Measurements from ENCODE around the gene LAMA3.

The LAMA3 gene

GRCh38 chr18:23890589-23890988, 201.3 kb downstream of the LAMA3 start:
- Histone ChIP-seq H3K9ac (ENCODE audit: insufficient read length, low read depth) (no peak overlapping the region), H3K36me3 (ENCODE audit: insufficient read depth, insufficient read length, low read length) (no peaks in the 10 kb centered on the region), H3K4me3 (ENCODE audit: insufficient read length, low read depth) (no peak overlapping the region), H3K27me3 (ENCODE audit: insufficient read depth, insufficient read length) (no peaks in the 10 kb centered on the region), H3K4me1 (ENCODE audit: insufficient read depth, insufficient read length) (no peaks in the 10 kb centered on the region), H3K9me3 (ENCODE audit: insufficient read depth, low read length) (no peaks in the 10 kb centered on the region)
- TF ChIP-seq ZNF274 (IDR thresholded peaks at IDR 0.05; ENCODE audit: low read depth, low read length), result no peak
- no peak for TF ChIP-seq SUZ12 (IDR thresholded peaks at IDR 0.05; ENCODE audit: extremely low read depth, insufficient read depth, insufficient read length)
- no peak for TF ChIP-seq YY1 (IDR thresholded peaks at IDR 0.05; ENCODE audit: insufficient read depth, insufficient read length)
- no peak for DNase-seq (ENCODE audit: low read depth, low spot score)

- DNase-seq (ENCODE audit: low read depth, low spot score), result no peak
- Histone ChIP-seq H3K4me1 (ENCODE audit: insufficient read depth, insufficient read length) (no peaks in the 10 kb centered on the region), H3K9me3 (ENCODE audit: insufficient read depth, low read length) (no peaks in the 10 kb centered on the region), H3K36me3 (ENCODE audit: insufficient read depth, insufficient read length, low read length) (no peaks in the 10 kb centered on the region), H3K9ac (ENCODE audit: insufficient read length, low read depth) (no peak overlapping the region), H3K27me3 (ENCODE audit: insufficient read depth, insufficient read length) (no peaks in the 10 kb centered on the region), H3K4me3 (ENCODE audit: insufficient read length, low read depth) (no peak overlapping the region)
- TF ChIP-seq YY1 (IDR thresholded peaks at IDR 0.05; ENCODE audit: insufficient read depth, insufficient read length) (no peak), SUZ12 (IDR thresholded peaks at IDR 0.05; ENCODE audit: extremely low read depth, insufficient read depth, insufficient read length) (no peak), ZNF274 (IDR thresholded peaks at IDR 0.05; ENCODE audit: low read depth, low read length) (no peak)
Observed at GRCh38 chr18:23893653-23894052, 204.4 kb downstream of the LAMA3 start.

DNA sequence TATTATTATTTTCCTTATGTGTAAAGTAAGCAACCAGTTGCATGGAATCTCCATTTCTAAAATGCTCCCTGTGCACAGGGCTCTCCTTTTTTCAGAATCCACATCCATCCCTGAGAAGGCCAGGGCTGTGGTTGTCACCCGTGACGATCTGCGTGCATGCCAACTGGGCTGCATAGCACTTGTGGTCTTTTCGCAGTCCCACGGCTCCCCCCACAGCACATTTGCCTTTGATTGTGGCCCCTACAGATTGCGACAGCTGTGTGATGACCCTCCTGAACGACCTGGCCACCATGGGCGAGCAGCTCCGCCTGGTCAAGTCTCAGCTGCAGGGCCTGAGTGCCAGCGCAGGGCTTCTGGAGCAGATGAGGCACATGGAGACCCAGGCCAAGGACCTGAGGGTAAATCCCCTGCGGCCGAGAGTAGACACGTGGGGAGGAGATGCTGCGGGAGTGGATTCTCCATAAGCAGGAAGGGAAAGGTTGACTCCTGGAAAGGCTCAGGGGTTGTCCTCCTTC, 205.5 kb downstream of the LAMA3 start:
- H3K4me3 ChIP-seq (ENCODE audit: insufficient read length, low read depth), result no peak overlapping the region
- no peaks in the 10 kb centered on the region for H3K27me3 ChIP-seq (ENCODE audit: insufficient read depth, insufficient read length)
- H3K36me3 ChIP-seq (ENCODE audit: insufficient read depth, insufficient read length, low read length), result no peaks in the 10 kb centered on the region
- H3K9ac ChIP-seq (ENCODE audit: insufficient read length, low read depth), result no peak overlapping the region
- no peak for DNase-seq (ENCODE audit: low read depth, low spot score)
- no peaks in the 10 kb centered on the region for H3K4me1 ChIP-seq (ENCODE audit: insufficient read depth, insufficient read length)
- TF ChIP-seq ZNF274 (IDR thresholded peaks at IDR 0.05; ENCODE audit: low read depth, low read length), result no peak
- no peak for TF ChIP-seq SUZ12 (IDR thresholded peaks at IDR 0.05; ENCODE audit: extremely low read depth, insufficient read depth, insufficient read length)
- TF ChIP-seq YY1 (IDR thresholded peaks at IDR 0.05; ENCODE audit: insufficient read depth, insufficient read length), result no peak
- H3K9me3 ChIP-seq (ENCODE audit: insufficient read depth, low read length), result no peaks in the 10 kb centered on the region

DNA sequence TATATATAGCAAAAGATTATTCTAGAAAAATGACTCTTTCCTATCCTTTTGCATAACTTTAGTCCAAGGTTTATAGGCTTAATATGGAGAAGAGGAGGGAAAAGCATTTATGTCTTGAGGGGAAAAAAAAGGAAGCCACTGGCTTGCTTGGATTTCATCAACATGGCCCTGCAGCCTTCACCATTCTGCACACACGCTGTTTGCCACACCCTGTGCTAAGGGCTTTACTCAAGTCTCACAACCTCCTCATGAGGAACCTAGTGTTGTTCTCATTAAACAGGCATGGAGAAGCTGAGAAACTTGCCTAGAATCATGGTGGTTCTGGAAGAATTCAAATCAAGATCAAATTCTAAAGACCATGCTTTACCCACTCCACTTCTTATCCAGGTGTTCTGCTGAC, 208.0 kb downstream of the LAMA3 start:
- DNase-seq (ENCODE audit: low read depth, low spot score), result no peak
- no peak overlapping the region for H3K4me3 ChIP-seq (ENCODE audit: insufficient read length, low read depth)
- no peaks in the 10 kb centered on the region for H3K27me3 ChIP-seq (ENCODE audit: insufficient read depth, insufficient read length)
- H3K4me1 ChIP-seq (ENCODE audit: insufficient read depth, insufficient read length), result no peaks in the 10 kb centered on the region
- no peak overlapping the region for H3K9ac ChIP-seq (ENCODE audit: insufficient read length, low read depth)
- H3K36me3 ChIP-seq (ENCODE audit: insufficient read depth, insufficient read length, low read length), result no peaks in the 10 kb centered on the region
- TF ChIP-seq ZNF274 (IDR thresholded peaks at IDR 0.05; ENCODE audit: low read depth, low read length), result no peak
- no peak for TF ChIP-seq YY1 (IDR thresholded peaks at IDR 0.05; ENCODE audit: insufficient read depth, insufficient read length)
- no peak for TF ChIP-seq SUZ12 (IDR thresholded peaks at IDR 0.05; ENCODE audit: extremely low read depth, insufficient read depth, insufficient read length)
- H3K9me3 ChIP-seq (ENCODE audit: insufficient read depth, low read length), result no peaks in the 10 kb centered on the region

- DNase-seq (ENCODE audit: low read depth, low spot score), result no peak
- Histone ChIP-seq H3K27me3 (ENCODE audit: insufficient read depth, insufficient read length) (no peaks in the 10 kb centered on the region), H3K36me3 (ENCODE audit: insufficient read depth, insufficient read length, low read length) (no peaks in the 10 kb centered on the region), H3K9ac (ENCODE audit: insufficient read length, low read depth) (no peak overlapping the region), H3K9me3 (ENCODE audit: insufficient read depth, low read length) (no peaks in the 10 kb centered on the region), H3K4me1 (ENCODE audit: insufficient read depth, insufficient read length) (no peaks in the 10 kb centered on the region), H3K4me3 (ENCODE audit: insufficient read length, low read depth) (no peak overlapping the region)
- TF ChIP-seq YY1 (IDR thresholded peaks at IDR 0.05; ENCODE audit: insufficient read depth, insufficient read length), result no peak
- no peak for TF ChIP-seq SUZ12 (IDR thresholded peaks at IDR 0.05; ENCODE audit: extremely low read depth, insufficient read depth, insufficient read length)
- no peak for TF ChIP-seq ZNF274 (IDR thresholded peaks at IDR 0.05; ENCODE audit: low read depth, low read length)
Observed at GRCh38 chr18:23897733-23898132, 208.5 kb downstream of the LAMA3 start.

DNA sequence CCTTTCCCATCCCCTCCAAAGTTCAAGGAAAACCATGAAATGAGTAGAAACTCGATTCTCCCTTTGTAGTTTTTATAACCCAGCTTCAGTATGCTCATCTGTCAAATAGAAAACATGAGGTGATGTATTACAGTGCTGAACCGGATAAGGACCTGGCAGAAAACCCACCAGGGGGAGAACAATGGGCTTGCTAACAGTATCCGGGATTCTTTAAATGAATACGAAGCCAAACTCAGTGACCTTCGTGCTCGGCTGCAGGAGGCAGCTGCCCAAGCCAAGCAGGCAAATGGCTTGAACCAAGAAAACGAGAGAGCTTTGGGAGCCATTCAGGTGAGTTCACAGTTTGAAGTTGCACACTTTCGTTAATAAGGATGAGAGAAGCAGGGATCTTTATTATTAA, 211.7 kb downstream of the LAMA3 start:
- DNase-seq (ENCODE audit: low read depth, low spot score), result no peak
- H3K4me3 ChIP-seq (ENCODE audit: insufficient read length, low read depth), result no peak overlapping the region
- no peaks in the 10 kb centered on the region for H3K9me3 ChIP-seq (ENCODE audit: insufficient read depth, low read length)
- H3K9ac ChIP-seq (ENCODE audit: insufficient read length, low read depth), result no peak overlapping the region
- H3K4me1 ChIP-seq (ENCODE audit: insufficient read depth, insufficient read length), result no peaks in the 10 kb centered on the region
- H3K36me3 ChIP-seq (ENCODE audit: insufficient read depth, insufficient read length, low read length), result no peaks in the 10 kb centered on the region
- no peaks in the 10 kb centered on the region for H3K27me3 ChIP-seq (ENCODE audit: insufficient read depth, insufficient read length)
- TF ChIP-seq SUZ12 (IDR thresholded peaks at IDR 0.05; ENCODE audit: extremely low read depth, insufficient read depth, insufficient read length) (no peak), ZNF274 (IDR thresholded peaks at IDR 0.05; ENCODE audit: low read depth, low read length) (no peak), YY1 (IDR thresholded peaks at IDR 0.05; ENCODE audit: insufficient read depth, insufficient read length) (no peak)

DNA sequence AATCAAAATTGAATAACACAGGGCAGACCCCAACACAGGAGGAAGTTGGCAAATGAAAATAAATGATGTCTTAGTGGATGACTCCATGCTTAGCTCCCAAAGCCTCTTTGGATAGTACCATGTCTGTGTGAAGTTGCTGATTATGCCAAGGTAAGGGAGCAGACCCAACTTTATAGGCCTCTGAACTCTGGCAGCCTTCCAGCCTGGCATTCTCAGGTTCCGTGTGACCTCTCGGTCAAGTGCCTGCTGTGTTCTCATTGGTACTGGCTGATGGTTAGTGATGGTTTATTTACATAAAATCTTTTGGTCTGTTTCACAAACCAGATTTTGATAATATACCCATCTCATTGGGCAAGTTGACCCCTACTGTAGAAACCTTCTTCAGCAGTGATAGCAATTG, 213.1 kb downstream of the LAMA3 start:
- TF ChIP-seq YY1 (IDR thresholded peaks at IDR 0.05; ENCODE audit: insufficient read depth, insufficient read length), result no peak
- TF ChIP-seq SUZ12 (IDR thresholded peaks at IDR 0.05; ENCODE audit: extremely low read depth, insufficient read depth, insufficient read length), result no peak
- TF ChIP-seq ZNF274 (IDR thresholded peaks at IDR 0.05; ENCODE audit: low read depth, low read length), result no peak
- Histone ChIP-seq H3K4me1 (ENCODE audit: insufficient read depth, insufficient read length) (no peaks in the 10 kb centered on the region), H3K36me3 (ENCODE audit: insufficient read depth, insufficient read length, low read length) (no peaks in the 10 kb centered on the region), H3K9ac (ENCODE audit: insufficient read length, low read depth) (no peak overlapping the region), H3K4me3 (ENCODE audit: insufficient read length, low read depth) (no peak overlapping the region), H3K9me3 (ENCODE audit: insufficient read depth, low read length) (no peaks in the 10 kb centered on the region), H3K27me3 (ENCODE audit: insufficient read depth, insufficient read length) (no peaks in the 10 kb centered on the region)
- no peak for DNase-seq (ENCODE audit: low read depth, low spot score)
